HG03520 (cell line): ENCODE results near the gene CHAT.
"Not testable (repeated sequence)": the region's sequence is repeated elsewhere in the genome, so short reads cannot be mapped to it uniquely, and the experiment has no call there.

Experiments
- ATAC-seq: cut with Tn5 transposase; IDR thresholded peaks from one replicate; pipeline ENCODE4 v1.9.1; 2021; ENCODE audit warnings: mild to moderate bottlenecking, moderate library complexity; ENCODE audit not compliant: unreplicated experiment

The CHAT gene

DNA sequence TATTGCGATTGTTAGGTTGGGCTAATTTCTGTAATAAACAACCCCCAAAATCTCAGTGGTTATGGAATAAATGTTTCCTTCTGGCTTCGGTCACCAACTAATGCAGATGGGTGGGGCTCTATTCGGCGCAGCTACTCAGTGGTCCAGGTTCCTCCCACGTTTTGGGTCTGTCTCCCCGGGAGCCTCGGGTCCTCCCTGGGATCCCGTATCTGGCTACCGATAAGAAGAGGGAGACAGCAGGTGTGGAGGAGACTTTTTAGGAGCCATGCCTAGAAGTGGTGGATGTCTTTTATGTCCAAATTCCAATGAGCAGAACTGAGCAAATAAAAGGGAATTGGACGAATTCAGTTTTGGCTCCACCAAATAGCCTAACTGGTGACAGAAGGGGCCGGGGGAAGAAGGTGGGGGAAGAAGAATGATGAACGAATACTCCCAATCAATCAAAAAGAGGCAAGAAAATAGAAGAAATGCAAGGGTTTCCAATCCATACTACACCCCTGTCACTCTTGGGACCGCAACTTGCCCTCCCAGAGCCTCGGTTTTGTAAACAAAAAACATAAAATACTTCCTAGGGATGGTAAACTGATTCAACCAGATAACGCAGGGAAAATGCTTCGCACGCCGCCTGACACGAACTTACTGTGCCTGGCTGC lies 65.1 kb downstream of the CHAT start:
- no peak for ATAC-seq

DNA sequence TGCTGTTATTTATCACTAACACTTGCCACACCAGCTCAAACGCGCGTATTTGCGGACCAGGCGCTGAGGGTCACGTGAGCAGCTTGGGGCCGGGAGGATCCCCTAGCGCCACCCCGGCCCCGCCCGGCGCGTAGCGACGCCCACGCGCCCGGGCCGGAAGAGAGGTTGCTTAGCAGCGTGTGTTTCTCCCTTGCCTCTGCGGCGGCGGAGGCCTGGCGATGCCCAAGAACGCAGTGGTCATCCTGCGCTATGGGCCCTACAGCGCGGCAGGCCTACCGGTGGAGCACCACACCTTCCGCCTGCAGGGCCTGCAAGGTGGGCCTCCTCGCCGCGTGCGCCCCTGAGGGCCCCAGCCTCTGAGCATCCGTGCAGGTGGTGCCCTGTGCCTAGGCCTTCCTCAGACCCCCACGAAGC lies 65.7 kb downstream of the CHAT start, which contains the start of gene C10orf53:
Gene C10orf53, plus strand, starts transcription at position 172 of the 414 bp plus-strand sequence. Its CDS starts 47 bp downstream, at position 219.
- no peak for ATAC-seq

DNA sequence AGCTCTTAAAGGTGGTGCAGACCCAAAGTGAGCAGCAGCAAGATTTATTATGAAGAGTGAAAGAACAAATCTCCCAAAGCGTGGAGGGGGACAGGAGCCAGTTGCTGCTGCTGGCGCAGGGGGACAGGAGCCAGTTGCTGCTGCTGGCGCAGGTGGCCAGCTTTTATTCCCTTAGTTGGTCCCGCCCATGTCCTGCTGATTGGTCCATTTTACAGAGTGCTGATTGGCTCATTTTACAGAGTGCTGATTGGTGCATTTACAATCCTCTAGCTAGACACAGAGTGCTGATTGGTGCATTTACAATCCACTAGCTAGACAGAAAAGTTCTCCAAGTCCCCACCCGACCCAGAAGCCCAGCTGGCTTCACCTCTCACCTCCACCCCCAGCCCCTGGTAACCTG lies 68.6 kb downstream of the CHAT start:
- ATAC-seq: not testable (repeated sequence)

DNA sequence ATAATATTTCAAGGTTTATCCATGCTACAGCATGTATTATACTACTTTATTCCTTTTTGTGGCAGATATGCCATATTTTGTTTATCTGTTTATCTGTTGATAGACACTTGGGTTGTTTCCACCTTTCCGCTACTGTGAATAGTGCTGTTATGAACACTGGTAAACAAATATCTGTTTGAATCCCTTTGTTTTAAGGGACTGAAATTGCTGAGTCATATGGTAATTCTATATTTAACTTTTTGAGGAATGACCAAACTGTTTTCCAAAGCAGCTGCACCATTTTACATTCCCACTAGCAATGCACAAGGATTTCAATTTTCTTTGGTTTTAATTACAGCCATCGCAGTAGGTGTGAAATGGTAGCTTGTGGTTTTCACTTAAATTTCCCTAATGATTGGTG lies 69.0 kb downstream of the CHAT start:
- no peak for ATAC-seq

DNA sequence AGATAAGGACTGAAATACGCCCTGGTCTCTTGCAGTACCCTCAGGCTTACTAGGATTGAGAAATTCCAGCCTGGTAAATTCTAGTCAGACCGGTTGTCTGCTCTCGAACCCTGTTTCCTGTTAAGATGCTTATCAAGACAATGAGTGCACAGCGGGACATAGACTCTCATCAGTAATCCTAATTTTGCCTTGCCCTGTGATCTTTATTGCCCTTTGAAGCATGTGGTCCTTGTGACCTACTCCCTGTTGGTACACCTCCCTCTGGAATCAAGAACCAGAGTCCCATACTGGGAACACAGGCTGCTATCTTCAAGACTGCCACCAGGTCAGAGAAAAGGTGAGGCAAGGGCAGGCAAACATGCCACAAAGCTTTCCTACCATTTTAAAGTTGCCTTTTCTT lies 72.8 kb downstream of the CHAT start:
- ATAC-seq: no peak

DNA sequence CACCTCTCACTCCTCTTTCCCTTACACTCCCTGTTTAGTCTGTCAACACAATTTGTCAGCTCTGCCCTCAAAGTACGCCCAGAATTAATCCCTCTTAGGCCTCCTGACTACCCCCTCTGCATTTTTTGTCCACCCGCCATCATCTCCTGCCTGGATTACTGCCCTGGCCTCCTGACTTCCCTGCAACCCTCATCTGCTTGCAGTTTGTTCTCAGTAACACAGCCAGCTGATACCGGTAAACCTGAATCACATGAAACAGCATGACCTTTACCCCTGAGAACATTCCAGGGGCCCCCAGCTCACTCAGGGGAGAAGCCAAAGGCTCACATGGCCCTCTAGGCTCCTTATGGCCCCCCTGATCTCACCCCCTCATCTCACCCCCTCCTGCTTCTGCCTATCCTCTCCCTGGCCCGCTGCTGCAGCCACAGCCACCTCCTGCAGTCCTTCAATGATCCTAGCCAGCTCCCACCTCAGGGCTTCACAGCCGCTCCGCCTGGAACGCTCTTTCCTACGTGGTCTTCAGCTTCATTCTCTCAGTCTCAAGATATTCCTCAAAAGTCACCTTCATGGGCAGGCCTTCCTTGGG lies 74.5 kb downstream of the CHAT start:
- no peak for ATAC-seq

DNA sequence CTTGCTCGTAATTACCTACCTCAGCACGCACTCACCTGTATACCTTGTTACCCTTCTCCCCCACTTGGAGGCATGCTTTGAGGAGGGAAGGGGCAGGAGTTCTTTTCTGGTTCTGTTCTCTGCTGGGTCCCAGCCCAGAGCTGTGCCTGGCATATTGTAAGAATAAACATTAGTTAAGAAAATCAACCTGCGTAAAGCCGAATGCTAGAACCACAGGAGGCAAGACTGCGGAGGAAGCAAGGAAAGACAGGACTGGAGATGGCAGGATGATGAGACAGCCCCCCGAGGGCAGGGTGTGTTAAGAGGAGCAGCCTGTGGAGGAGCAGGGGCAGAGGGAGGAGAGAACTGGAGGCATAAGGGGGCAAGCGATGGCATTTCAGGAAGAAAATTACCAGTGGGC lies 75.1 kb downstream of the CHAT start:
- no peak for ATAC-seq

DNA sequence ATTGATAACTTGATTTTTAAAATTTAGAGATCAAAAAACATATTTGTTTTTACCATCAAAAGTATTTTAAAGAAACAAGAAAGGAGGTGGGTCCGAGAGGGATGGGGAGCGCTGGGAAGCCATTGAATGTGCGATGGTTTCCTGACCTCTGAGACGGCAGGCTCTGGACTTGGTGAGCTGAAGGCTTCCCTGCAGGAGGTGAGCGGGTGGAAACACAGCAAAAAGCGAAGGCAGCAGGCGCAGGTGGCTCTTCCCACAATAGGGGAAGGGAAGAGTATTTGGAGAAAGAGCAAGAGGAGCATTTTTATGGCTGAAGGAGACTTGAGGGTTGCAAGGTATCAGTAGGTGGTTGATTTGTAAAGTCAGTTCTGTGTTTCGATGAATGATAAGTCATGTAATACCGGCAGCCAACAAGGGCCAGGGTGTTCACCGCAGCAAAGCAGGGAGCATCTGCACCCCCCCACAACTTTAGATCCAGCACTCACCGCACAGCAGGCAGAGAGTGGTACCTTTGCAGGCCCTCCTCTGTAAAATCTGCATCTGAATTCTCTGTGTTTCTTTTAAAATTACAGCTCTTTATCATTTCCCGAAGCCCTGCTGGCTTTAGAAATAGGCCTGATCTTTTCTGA lies 76.2 kb downstream of the CHAT start:
- no peak for ATAC-seq

DNA sequence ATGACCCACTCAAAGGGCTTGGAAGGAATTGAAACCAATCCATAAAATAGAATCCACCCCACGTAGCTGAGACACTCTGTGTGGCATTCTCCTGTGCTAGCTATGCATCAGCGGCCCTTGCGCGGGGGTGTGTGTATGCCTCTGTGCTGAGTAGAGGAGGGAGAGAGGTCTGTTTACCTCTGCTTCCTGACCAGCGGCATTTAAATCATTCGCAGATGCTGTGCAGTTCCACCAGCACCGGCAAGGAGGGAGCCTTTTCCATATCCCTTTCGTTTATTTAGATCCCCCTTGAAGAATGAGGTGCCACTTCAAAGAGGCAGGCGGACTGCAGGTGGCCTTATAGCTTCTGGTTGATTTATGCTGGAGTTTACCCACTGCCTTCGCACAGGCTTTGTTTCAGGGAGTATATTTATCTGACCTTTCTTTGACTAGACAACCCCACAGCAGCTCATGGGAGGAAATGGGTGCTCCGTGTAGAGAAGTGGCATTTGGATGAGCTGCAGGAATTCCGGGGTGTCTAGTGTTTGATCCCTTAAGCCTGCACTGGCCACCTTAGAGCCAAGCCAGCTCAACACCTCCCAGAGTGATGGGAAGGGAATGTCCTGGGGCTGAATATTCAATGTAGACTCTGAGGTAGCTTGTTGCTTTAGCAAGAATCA lies 77.0 kb downstream of the CHAT start:
- ATAC-seq: no peak

DNA sequence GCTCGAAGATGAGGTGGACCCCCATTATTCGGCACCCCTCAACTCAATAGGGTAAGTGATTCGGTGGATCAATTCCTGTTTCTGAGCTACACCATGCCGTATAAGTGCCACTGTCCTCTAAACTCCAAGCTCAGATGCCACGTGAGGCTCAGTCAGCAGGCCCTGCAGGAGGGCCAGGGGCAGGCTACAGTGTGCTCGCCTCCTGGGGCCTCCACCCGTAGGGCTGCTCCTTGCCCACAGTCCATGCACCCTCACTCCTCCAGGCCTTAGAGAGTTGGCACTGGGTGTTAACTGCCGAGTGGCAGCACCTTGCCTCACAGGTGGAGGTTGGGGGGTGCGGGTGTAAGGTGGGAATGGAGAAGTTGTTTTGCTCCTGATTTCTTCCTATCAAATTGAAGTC lies 77.8 kb downstream of the CHAT start:
- ATAC-seq: no peak

DNA sequence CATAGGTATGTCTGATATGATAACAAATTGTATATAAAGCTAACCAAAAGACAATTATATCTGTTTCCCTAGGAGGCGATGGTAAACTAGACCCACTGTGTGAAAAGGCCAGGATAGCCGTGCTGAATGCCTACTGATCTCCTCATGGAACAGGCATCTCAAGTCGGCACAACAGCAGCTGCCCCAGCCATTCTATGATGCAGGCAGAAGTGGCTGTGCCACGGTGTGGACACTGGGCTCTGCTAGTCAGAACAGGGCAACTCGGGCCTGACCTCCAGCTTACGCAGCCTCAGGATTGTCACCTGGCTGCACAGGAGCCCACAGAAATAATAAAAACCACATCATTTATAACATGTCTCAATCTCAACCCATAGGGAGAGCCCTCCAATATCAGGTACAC lies 80.6 kb downstream of the CHAT start:
- ATAC-seq: no peak

DNA sequence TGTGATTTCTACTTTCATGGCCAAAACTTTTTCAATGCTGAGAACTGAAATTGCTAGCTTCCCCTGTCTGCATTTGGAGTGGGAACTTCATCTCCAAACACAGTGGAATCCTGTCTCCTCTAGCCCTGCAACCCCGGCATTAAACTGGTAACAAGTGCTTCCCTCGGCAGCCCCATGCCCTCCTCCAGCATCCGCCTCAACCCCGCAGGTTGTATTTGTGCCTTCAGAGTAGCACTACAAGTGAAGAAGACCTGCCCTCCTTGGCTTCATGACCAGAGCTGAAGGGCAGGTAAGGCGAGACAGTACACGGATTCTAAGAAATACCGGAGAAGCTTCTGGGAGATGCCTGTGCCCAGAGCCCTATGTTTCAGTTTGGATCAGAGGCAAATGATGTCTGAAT lies 82.5 kb downstream of the CHAT start:
- ATAC-seq: no peak

DNA sequence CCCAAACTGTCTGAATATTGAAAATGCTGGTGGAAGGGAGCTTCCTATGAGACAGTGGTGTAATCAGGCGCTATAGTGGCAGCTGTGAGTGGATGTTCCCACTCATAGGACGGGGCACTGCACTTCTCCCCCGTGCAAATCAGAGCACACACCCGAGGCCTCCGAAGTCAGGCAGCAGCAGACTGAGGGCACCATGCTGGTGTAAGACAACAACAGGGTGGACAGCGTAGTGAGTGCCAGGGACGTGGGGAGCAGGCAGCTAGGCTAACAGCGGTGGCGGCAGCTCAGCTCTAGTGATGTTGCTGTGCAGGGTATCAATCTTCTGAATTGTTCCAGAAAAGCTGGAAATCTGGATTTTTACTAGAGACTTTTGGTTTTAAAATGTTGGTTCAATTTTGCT lies 84.8 kb downstream of the CHAT start:
- no peak for ATAC-seq

DNA sequence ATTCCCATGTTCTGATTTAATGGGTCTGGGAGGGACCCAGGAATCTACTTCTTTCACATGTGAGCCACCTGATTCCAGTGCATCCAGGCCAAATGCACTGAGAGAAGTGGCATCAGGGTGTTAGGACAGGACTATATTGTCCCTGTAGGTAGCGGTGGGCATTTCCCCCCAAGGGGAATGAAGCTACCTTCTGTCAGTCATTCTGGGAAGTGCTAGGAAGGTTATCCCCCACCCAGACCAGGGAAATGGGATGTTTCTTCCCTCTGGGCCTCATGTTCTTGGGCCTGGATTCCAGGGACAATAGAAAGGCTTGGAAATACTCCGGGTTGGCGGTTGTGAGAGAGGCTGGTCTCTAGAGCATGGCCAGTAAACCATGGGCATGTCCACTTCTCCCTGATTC lies 86.4 kb downstream of the CHAT start:
- no peak for ATAC-seq

DNA sequence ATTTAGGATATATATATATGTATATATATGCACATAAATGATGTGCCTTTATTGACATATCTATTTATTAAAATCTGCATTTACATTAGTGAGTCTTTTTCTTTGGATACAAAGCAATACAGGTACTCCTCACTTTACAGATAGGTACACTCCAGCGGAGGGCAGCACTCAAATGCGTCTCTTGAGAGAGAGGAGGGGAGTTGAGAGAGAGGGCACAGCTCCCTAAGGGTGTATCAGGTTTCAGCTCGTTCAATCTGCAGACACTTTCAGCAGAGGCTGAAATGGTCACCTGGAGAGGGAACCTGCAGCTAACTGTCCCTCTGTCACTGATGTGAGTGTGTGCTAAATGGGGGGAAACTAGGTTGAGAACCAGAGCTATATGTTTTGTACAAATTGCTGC lies 87.2 kb downstream of the CHAT start:
- ATAC-seq: no peak

DNA sequence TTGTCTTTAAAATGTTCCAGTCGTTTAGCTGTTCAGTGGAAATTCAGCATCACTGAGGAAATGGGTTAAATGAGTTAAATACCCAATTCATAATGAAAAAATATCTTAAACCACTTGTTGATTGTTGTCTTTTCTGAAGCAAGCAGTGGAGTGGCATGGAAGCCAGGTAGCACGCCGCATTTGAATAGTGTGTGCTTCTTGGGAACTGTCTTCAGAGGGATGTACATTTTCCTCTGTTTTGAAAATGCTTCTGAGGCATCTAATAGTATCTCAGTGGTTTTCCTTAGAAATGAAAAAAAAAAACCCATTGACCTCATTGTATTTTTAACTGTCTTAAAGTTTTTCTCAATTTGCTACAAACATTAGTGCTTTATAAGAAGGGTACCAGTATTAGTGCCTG lies 93.7 kb downstream of the CHAT start:
- ATAC-seq: no peak

DNA sequence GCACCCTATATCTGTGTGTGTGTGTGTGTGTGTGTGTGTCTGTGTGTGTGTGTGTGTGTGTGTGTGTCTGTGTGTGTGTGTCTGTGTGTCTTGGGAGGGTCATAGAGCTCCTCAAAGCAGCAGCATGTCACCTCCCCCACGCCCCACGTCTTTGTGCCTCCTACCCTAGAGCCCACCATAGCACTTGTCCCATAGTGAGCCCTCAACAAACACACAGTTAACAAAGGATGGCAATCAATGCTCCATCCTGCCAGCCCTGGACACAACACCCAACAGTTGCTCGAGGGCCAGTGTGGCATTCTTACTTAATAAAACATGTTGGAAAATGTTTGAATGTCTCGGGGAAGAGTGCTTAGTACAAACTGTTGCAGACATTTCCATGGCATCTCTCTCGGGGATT lies 96.1 kb downstream of the CHAT start:
- no peak for ATAC-seq

DNA sequence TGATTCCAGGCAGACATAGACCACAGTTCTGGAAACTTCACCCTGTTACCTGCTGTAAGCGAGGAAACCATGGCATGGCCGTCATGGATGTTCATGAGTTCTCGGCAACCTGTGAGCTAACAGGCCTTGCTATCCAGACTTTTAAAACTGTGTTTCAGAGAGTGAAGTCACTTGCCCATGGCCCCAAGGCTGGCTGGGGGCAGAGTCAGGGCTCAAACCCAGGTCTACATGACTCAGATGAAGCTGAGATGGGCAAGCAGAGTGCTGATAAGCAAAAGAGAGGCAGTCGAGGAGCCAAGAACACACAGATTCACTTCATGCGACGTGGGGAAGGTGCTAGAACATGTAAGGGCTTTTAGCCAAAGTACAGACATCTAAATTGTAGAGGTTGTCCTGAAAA lies 97.1 kb downstream of the CHAT start:
- no peak for ATAC-seq

DNA sequence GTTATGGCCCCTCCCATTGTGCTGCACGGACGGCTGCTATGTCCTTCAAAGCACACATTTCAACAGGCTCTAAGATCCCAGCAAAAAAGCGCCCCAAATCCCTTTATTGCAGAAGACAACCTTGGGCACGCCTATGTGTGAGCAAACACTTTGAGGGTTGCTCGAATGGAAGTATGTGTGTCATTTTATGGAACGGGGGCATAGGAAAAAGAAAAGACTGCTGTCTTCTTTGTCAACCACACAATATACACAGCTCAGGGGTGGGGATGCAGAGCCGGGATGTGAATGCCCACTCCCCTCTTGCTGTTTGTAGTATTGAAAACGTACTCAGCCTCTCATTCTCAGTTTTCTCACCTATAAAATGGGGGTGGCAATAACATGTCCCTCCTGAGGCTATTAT lies 97.6 kb downstream of the CHAT start:
- ATAC-seq: no peak

DNA sequence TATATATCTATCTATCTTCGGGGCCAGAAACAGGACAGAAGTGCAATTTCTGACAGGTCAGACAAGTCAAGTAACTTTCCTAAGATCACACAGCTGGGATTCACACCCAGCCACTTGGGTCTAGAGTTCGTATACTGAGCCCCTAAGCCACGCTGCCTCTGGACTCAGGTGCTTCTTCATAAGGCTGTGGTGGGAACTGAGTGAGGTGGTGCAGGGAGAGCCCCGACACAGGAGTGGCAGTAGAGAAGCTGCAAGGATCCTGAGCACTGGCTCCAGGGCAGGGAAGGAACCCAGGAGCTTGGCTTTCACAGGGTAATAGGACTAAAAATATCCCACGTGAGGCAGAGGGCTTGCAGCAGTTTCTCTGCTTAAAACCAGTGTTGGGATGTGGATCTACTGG lies 99.4 kb downstream of the CHAT start:
- no peak for ATAC-seq
